ENCODE results near the gene TTC3.
"Not testable (repeated sequence)": the region's sequence is repeated elsewhere in the genome, so short reads cannot be mapped to it uniquely, and the experiment has no call there.

Gene TTC3

GRCh38 chr21:37200641-37201480 lies 127.8 kb downstream of the TTC3 start:
- DNase-seq: no peak

GRCh38 chr21:37202221-37203110 lies 129.4 kb downstream of the TTC3 start:
- DNase-seq: no peak

- DNase-seq: no peak
These were observed 131.5 kb downstream of the TTC3 start for GRCh38 chr21:37204580-37204979.

- DNase-seq: no peak
These were observed 133.4 kb downstream of the TTC3 start for GRCh38 chr21:37206496-37206895.

- DNase-seq: no peak
These were observed 134.5 kb downstream of the TTC3 start for GRCh38 chr21:37207441-37208009.

- DNase-seq: no peak
These were observed 135.1 kb downstream of the TTC3 start for GRCh38 chr21:37208056-37208721.

GRCh38 chr21:37208741-37209225 lies 135.7 kb downstream of the TTC3 start:
- no peak for DNase-seq

DNA sequence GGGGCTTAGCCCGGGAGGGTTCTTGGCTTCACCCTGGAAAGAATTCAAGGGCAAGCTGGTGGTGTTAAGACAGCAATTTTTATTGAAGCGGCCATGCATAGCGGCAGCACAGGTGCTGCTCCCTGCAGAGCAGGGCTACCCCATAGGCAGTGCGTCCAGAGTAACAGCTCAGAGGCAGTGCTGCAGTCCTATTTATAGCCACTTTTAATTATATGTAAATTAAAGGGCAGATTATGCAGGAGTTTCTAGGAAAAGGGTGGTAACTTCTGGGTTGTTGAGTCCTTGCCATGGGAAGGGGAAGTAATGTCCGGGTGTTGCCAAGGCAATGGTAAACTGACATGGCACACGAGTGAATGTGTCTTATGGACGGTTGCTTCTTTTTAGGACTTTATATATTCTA lies 137.1 kb downstream of the TTC3 start:
- DNase-seq: no peak

DNA sequence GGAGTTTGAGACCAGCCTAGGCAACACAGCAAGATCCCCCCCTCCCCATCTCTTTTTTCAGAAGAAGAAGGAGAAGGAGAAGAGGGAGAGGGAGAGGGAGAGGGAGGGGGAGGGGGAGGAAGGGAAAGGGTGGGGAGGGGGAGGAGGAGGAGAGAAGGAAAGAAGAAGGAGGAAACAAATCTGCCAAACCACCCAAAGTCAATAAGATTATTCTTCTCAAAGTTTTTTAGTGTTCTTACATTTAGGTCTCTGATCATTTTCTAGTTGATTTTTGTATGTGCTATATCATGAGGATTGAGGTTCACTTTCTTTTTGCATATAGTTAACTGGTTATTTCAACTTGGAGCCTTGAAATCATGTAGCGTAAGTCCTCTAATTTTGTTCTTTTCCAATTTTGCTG lies 137.7 kb downstream of the TTC3 start:
- DNase-seq: no peak

- no peak for DNase-seq
These were observed 141.9 kb downstream of the TTC3 start for GRCh38 chr21:37214952-37215351.

GRCh38 chr21:37219761-37220432 lies 146.8 kb downstream of the TTC3 start:
- DNase-seq: no peak

- DNase-seq: peak; percentile 20
These were observed 147.5 kb downstream of the TTC3 start for GRCh38 chr21:37220433-37220980.

GRCh38 chr21:37220981-37221664 lies 148.1 kb downstream of the TTC3 start:
- peak; percentile 90 for DNase-seq

- DNase-seq: not testable (repeated sequence)
These were observed 149.2 kb downstream of the TTC3 start for GRCh38 chr21:37222248-37222647.

- no peak for DNase-seq
These were observed 150.8 kb downstream of the TTC3 start for GRCh38 chr21:37223804-37224345.

- DNase-seq: no peak
These were observed 152.1 kb downstream of the TTC3 start for GRCh38 chr21:37224861-37225839.

DNA sequence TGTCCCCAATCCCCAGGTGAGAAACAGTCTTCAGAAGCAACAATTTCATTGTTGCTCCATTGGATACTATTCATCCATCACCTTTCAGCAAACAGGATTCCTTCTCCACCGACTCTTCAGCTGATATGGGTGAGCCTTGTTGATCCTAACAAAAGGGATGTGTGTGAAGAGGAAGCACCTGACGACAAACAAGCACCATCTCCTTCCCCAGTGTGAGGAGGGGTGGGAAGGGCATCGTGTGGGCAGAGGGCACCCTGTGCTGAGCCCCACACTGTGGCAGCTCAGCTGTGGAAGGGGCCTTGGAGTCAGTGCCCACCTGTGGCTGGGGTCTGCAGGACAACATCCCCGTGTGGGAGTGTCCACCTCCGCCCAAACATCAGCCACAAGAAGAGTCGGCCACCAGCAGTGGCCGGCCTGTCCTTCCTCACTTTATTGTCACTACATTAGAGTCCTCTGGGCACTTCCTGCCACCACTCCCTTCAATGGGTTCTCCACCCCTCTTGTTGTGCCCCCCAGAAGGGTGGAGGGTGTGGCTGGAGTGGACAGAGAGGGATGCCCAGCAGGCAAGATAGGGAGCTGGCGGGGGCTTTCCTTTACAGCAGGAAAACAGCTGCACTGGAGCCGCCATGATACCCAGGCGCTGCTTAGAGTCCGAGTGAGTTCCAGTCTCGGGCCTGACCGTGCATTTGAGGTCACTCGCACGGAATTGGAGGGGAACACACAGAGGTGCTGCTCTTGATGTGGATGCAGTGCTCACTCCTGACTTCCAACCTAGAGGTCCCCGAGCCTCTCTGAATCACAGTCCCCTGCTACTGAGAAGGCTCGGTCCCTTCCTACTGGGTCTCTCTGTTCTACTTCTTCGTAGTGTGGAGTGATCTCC lies 153.2 kb downstream of the TTC3 start:
- no peak for DNase-seq
